Stomach (tissue), 4 donors: ENCODE results near the gene BHLHE23.

ENCODE experiments used
- EP300 ChIP-seq: sonication (generic); formaldehyde crosslinking; IDR thresholded peaks from one replicate; pipeline ENCODE4 v1.6.1; 2017; ENCODE audit warnings: antibody characterized with exemption
- POLR2A ChIP-seq, 4 donors: fragments of 450-650 bp; IDR thresholded peaks; one replicate each; pipeline ENCODE4 v1.6.1; 2016; ENCODE audit warnings: antibody characterized with exemption in 4 of 4, control low read depth in 2 of 4, mild to moderate bottlenecking in 1 of 4, moderate library complexity in 1 of 4
- POLR2AphosphoS5 ChIP-seq, 3 donors: sonication (generic); formaldehyde crosslinking; IDR thresholded peaks; one replicate each; pipeline ENCODE4 v1.6.1; 2016; ENCODE audit warnings: antibody characterized with exemption in 3 of 3
- TF ChIP-seq, protein P1 (sequence below), 7 experiments: fragments of 450-650 bp in 4 of 7; fragments of 200-600 bp in 3 of 7; sonication (generic) in 3 of 7; IDR thresholded peaks; one replicate each; pipeline ENCODE4 v1.5.1; 2016 to 2019; ENCODE audit warnings: antibody characterized with exemption in 7 of 7, control low read depth in 2 of 7, mild to moderate bottlenecking in 1 of 7

- TF ChIP-seq EP300 (no peak), POLR2A (IDR thresholded peaks at IDR 0.05) (no peak), POLR2AphosphoS5 (IDR thresholded peaks at IDR 0.05) (no peak)
- TF ChIP-seq, protein P1, sequence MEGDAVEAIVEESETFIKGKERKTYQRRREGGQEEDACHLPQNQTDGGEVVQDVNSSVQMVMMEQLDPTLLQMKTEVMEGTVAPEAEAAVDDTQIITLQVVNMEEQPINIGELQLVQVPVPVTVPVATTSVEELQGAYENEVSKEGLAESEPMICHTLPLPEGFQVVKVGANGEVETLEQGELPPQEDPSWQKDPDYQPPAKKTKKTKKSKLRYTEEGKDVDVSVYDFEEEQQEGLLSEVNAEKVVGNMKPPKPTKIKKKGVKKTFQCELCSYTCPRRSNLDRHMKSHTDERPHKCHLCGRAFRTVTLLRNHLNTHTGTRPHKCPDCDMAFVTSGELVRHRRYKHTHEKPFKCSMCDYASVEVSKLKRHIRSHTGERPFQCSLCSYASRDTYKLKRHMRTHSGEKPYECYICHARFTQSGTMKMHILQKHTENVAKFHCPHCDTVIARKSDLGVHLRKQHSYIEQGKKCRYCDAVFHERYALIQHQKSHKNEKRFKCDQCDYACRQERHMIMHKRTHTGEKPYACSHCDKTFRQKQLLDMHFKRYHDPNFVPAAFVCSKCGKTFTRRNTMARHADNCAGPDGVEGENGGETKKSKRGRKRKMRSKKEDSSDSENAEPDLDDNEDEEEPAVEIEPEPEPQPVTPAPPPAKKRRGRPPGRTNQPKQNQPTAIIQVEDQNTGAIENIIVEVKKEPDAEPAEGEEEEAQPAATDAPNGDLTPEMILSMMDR (IDR thresholded peaks at IDR 0.05) = no peak
Observed at GRCh38 chr20:62968378-62969178, 38.2 kb downstream of the BHLHE23 start.
